HTERT RPE-1 (cell line): ENCODE results near the gene PIF1.
"Not testable (repeated sequence)": the region's sequence is repeated elsewhere in the genome, so short reads cannot be mapped to it uniquely, and the experiment has no call there.

Source experiments
- in situ Hi-C: fragments of 300-500 bp; cut with MboI; formaldehyde crosslinking; loops from 4 replicates; pipeline ENCODE4 v1.14.3; 2020; ENCODE audit warnings: low sequenced_read_pairs

Gene PIF1

DNA sequence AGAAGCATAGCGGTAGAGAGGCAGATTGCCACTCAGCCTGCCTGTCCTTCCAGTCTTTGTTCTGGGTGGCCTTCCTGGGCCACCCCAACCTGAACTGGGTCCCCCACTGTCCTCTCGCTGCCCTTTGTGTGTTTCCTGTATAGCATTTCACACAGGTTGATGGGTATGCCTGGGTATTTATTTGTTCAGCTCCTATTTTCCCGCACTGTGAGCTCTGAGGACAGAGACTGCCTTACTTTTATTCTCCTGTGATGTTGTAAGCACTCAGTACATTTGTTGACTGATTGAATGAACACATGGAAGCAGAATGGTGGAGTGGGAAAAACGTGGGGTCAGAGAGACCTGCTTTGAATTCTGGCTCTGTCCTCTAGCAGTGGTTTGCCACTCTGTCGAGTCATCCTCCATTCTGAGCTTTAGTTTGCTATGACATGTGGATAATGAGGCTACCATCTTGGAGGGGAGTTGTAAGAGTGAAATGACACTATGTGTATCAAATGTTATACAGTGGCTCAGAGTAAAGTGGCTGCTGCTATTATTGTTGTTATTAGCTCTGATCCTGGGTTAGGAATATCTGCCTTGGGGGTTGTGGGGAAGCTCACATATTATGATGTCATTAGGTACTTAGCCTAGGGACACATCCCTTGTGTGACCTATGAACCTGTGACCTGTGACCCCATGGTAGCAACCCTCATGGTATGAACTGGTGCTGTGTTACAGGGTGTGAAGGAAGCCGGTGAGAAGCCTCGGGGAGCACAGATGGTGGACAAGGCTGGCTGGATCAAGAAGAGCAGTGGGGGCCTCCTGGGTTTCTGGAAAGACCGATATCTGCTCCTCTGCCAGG, 22.6 kb upstream of the PIF1 start:
- in situ Hi-C loops: no loop called here

GRCh38 chr15:64847448-64847847, 22.0 kb upstream of the PIF1 start:
- in situ Hi-C loops: no loop called here

DNA sequence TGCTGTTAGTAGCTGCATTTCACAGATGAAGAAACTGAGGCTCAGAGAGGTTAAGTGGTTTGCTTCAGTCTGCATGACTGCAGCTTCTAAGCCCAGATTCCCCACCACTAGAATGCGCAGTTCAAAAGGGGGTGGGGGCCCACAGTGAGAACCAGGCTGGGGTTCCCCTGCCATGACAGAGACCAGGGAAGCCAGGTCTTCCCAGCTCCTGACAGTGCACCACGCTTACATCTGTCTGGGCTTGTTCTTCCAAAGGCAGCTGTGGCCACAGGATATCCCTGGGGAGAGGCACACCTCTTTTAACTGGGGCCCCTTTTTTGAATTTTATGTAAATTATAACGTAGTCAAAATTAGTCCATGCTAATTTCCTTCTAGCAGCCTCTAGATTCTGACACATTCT, 21.6 kb upstream of the PIF1 start:
- in situ Hi-C loops: no loop called here

DNA sequence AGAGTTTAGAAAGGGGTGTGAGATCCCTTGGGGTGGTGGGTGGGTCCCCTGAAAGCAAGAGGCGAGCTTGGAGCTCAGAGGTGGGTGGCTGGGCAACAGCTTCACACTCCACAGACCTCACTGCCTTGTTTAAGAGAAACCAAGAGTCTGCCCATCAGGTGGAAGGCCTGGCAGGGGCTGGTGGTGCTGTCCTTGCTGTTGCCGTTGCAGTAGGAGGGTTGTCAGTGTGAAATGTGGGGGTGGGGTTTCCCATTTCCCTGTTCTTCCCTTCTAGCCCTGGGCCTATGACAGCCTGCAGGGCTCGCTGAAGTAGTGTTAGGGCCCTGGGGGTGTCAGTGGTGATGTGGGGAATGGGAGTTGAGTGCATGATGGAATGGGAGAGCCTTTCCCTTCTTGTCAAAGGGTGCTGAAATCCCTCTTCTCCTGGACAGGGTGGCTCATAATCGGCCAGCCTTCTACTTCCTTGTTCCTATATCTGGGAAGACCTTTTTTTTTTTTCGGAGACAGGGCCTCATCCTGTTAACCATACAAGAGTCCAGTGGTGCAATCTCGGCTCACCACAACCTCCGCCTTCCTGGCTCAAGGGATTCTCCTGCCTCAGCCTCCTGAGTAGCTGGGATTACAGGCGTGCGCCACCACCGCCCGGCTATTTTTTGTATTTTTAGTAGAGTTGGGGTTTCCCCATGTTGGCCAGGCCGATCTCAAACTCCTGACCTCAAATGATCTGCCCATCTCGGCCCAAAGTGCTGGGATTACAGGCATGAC, 20.6 kb upstream of the PIF1 start:
- in situ Hi-C loops: no loop called here

- in situ Hi-C loops: no loop called here
These were observed 19.8 kb upstream of the PIF1 start for GRCh38 chr15:64845183-64845611.

- in situ Hi-C loops: no loop called here
These were observed 19.2 kb upstream of the PIF1 start for GRCh38 chr15:64844576-64845145.

- in situ Hi-C loops: no loop called here
These were observed 18.5 kb upstream of the PIF1 start for GRCh38 chr15:64843991-64844390.

DNA sequence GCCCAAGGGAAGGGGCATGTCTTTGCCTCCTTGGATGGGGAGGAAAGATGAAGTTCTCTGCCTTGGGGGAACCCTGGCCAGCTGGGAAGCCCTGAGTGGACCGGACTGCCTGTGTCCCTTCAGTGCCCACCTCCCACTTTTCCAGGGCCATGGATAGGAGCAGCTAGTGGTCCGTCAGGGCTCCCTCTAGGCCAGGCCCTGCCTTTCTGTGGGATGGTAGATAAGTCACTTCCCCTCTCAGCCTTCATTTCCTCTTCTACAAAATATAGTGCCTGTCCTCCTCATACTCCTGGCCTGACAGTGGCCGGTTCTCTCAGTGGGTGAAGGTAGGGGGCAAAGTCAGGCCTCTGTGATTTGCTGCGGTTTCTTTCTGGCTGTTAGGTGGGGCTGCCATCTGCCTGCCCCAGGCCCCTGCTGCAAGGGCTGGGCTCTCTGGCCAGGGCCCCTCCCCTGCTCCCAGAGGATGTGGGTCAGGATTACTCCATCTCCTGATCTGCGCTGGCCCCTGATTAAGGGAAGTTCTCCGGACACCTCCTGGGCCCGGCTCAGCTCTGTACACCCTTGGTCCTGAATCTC, 17.6 kb upstream of the PIF1 start:
- in situ Hi-C loops: no loop called here

DNA sequence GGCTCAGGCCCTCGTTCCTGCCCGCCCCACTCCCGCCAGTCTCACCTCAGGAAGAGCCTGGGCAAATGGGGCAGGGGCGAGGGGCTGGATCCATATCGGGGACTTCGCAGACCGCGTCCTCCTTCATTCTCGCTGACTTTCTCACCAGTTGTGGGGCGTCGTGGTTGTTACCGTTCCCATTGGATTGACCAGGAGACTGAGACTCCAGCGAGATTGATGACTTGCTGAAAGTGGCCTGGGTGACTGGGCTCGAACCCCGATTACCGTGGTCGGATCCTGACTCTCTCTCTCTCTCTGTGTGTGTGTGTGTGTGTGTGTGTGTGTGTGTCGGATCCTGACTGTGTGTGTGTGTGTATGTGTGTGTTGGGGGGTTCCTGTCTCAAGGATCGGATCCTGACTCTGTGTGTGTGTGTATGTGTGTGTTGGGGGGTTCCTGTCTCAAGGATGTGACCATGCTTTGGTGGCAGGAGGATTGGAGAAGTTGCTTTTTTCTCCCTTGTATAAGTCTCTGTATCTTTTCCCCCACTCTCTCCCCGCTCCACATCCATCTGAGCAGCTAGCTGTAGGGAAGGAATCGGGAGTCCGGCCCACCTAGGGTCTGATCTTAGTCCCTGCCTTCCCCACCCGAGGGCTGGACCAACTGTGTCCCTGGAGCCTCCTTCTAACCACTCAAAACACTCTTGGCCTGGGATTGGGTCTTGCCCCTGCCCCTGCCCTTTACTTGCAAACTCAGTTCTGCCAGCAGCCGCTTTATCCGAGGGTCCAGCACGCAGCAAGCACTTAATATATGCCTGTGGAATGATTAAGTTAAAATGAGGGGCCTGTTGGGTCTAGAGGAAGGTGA, 16.9 kb upstream of the PIF1 start:
- in situ Hi-C loops: no loop called here

DNA sequence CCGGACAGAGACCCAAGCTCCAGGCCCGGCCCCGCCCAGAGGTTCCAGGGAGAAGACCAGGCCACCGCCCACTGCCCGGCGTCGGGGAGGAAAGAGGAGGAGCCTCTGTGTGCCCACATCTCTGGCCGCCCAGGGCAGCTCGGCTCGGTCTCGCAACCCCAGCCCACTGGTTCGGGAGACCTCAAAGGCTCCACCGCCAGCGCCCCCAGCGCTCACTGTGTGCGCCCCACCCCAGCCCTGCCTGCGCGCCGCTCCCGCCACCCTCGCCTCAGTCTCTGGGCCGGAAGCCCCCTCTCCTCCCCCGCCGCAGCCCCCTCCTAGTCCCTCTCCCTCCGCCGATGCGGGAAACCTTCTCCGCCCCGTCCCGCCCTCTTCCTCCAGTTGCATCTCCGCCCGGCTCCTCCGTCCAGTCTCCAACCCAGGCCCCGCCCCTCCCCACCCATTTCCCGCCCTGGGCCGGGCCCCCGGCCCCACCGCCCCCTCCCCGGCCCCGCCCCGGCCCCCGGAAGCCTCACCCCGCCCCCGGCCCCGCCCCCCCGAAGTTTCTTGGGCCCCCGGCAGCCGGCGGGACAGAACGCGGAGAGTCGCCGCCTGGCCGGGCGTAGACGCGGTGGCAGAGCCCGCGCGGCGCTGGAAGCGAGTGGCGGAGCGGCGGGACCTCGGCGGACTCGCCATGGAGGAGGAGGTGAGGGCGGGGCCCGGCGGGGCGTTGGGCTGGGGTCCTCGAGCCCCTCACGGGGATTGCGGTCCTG, 16.1 kb upstream of the PIF1 start, which contains the start of gene PLEKHO2:
Gene PLEKHO2, plus strand, starts transcription at position 572 of the 752 bp plus-strand sequence. Its CDS starts 102 bp downstream, at position 674.
- in situ Hi-C loops: no loop called here

DNA sequence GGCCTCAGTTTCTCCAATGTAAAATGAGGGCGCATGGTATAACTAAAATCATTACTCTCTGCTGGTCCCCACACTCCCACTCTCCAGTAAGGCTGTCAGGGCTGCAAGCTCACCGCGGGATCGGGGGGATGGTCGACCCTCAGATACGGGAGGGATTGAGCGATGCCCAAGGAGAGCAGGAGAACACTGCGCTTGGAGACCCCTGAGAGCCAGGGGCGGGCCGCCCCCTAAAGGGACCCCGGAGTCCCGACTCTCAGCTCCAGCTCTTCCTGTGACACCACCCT, 15.6 kb upstream of the PIF1 start:
- in situ Hi-C loops: no loop called here

GRCh38 chr15:64837502-64837901, 12.1 kb upstream of the PIF1 start:
- in situ Hi-C loops: no loop called here

DNA sequence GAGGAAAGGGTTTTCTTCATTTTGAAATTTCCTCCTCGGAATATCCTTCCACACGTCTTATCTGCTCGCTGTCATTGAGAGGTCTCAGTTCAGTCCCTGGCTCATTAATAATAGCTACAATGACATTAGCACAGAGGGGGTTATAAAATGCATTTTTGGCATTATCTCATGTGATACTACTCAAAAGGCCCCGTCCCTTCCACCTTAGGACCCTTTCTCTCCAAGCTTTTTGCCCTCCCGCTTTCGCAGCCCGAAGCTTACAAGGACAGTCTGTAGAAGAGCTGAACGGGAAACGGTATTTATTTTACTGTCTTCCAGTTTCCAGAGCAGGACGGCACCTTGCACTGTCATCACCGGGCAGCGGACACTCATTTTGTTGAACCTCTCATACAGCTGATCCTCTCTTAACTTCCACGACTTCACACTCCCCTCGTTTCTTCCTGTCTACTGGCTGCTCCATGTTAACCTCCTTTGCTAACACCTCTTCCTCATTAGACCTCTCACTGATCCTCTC, 10.6 kb upstream of the PIF1 start:
- in situ Hi-C loops: no loop called here

DNA sequence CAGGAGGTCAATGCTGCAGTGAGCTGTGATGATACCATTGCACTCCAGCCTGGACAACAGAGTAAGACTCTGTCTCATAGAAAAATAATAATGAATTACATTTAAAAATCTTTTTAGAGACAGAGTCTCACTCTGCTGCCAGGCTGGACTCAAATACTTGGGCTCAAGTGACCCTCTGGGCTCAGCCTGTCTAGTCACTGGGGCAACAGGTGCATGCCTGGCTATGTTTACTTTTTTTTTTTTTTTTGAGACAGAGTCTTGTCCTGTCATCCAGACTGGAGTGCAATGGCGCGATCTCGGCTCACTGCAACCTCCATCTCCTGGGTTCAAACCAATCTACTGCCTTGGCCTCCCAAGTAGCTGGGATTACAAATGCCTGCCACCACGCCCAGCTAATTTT, 8.2 kb upstream of the PIF1 start:
- in situ Hi-C loops: no loop called here

GRCh38 chr15:64828985-64829384, 3.5 kb upstream of the PIF1 start:
- in situ Hi-C loops: no loop called here

DNA sequence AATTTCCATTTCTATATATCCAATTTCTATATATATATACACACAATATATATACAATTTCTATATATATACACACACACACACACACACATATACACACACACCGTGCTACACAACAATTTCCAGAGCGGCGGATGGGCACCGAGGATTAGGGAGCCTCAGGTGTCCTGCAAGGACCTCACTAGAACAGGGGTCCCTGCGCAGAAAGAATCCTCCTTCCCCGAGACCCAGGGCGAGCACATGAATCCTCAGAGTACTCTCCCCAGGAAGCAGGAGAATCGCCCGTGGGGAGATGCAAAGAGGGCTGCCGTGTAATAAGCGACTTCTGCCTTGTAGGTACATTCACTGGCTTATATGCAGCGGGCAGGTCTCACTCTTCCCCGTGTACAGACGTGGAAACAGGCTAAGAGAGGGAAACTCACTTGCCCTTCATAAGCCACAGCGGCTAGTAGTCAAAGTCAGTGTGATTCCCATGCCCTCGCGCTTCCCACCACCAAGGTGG, 467 bp downstream of the PIF1 start:
- in situ Hi-C loops: no loop called here

- in situ Hi-C loops: no loop called here
These were observed 9.0 kb downstream of the PIF1 start for GRCh38 chr15:64816452-64816851.

- in situ Hi-C loops: not testable (repeated sequence)
These were observed 10.5 kb downstream of the PIF1 start for GRCh38 chr15:64814965-64815364.

DNA sequence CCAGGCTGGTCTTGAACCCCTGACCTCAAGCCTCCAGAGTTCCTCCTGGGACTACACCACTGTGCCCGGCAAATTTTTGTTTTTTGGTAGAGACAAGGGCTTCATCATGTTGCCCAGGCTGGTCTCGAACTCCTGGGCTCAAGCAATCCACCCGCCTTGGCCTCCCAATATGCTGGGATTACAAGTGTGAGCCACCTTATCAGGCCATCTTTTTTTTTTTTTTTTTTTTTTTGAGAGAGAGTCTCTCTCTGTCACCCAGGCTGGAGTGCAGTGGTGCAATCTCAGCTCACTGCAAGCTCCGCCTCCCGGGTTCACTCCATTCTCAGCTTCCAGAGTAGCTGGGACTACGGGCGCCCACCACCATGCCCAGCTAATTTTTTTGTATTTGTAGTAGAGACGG, 11.2 kb downstream of the PIF1 start:
- in situ Hi-C loops: not testable (repeated sequence)

GRCh38 chr15:64813075-64813474, 12.4 kb downstream of the PIF1 start:
- in situ Hi-C loops: no loop called here
